K562 (cell line): Measurements from ENCODE around the gene COX10. TPM values are rescaled to one million over a fixed set of nuclear protein-coding genes. Genes with fewer than 3 reads are reported as not detected.
A peak's percentile ranks its signal among the peaks of the same experiment; 100 is the strongest.
"Not testable (repeated sequence)": the region's sequence is repeated elsewhere in the genome, so short reads cannot be mapped to it uniquely, and the experiment has no call there.

ENCODE experiments used
- ATAC-seq: fragments of 200-7000 bp; cut with Tn5 transposase; 3 replicates; pipeline ENCODE4 v1.9.1; 2020; ENCODE audit warnings: moderate library complexity
- BruUV-seq: library from RNA; stranded (reverse); fragments of 400-500 nt; replicated peaks from 2 replicates; lab custom pipeline; 2021; lab: Mats Ljungman, UMichigan
- CTCF ChIA-PET: fragments of 300-600 bp; formaldehyde crosslinking; extraction: SDS; loops from one replicate; lab custom pipeline; 2021; ENCODE audit warnings: low intra/inter-chr PET ratio; lab: Yijun Ruan, JAX
- POLR2A ChIA-PET: fragments of 300-600, 350-650 bp; sonication (Branson Sonifier 250); formaldehyde crosslinking; extraction: SDS; loops from one replicate; lab custom pipeline; 2021; ENCODE audit warnings: antibody characterized with exemption, inconsistent platforms; lab: Yijun Ruan, JAX
- DNase-seq, 4 experiments: peaks; one replicate each; pipeline versions ENCODE4 v3.0.0 to v3.0.0-alpha.2; 2011 to 2018; ENCODE audit warnings: low spot score in 3 of 4, mixed read lengths in 3 of 4; ENCODE audit errors: extremely low read depth in 1 of 4
- FAIRE-seq: peaks from 2 replicates; lab custom pipeline; 2011; peaks lifted over from hg19 to GRCh38; lab: Jason Lieb, UNC
- H2AFZ ChIP-seq: 2 replicates; pipeline ENCODE4 v1.6.0; 2011; ENCODE audit warnings: low read depth, low read length, control low read depth, inconsistent platforms
- H3K27ac ChIP-seq: fragments of 200-600 bp; 3 replicates; pipeline ENCODE4 v1.8.0; 2011; ENCODE audit warnings: low read depth, mild to moderate bottlenecking, control low read depth, inconsistent platforms, low read length, moderate library complexity, mixed read lengths; ENCODE audit errors: extremely low read depth
- H3K27me3 ChIP-seq, 2 experiments: fragments of 300-600 bp in 1 of 2; 2 replicates in 1 of 2; 3 replicates in 1 of 2; pipeline versions ENCODE4 v1.6.0 to v1.8.0; 2011; ENCODE audit warnings: inconsistent platforms in 2 of 2, low read length in 2 of 2, mild to moderate bottlenecking in 1 of 2, mixed read lengths in 1 of 2, moderate library complexity in 1 of 2; ENCODE audit not compliant: control insufficient read depth in 2 of 2, insufficient read depth in 2 of 2
- H3K36me3 ChIP-seq: fragments of 300-600 bp; 3 replicates; pipeline ENCODE4 v1.8.0; 2011; ENCODE audit warnings: mild to moderate bottlenecking, low read length, inconsistent platforms; ENCODE audit not compliant: control insufficient read depth, insufficient read depth
- H3K4me1 ChIP-seq, 2 experiments: fragments of 200-600 bp in 1 of 2; replicated peaks in 1 of 2; 2 replicates in 1 of 2; 3 replicates in 1 of 2; pipeline versions ENCODE4 v1.5.1 to v1.8.0; 2011; ENCODE audit warnings: inconsistent platforms in 2 of 2, low read length in 2 of 2, mild to moderate bottlenecking in 1 of 2, mixed read lengths in 1 of 2, moderate library complexity in 1 of 2; ENCODE audit not compliant: control insufficient read depth in 2 of 2, insufficient read depth in 2 of 2
- H3K4me2 ChIP-seq: 2 replicates; pipeline ENCODE4 v1.6.1; 2011; ENCODE audit warnings: low read length, control low read depth, inconsistent platforms, mixed read lengths; ENCODE audit not compliant: insufficient read depth
- H3K4me3 ChIP-seq: fragments of 200-600 bp; sonication (generic), shearing (Covaris generic); 2 replicates; pipeline ENCODE4 v1.5.1; 2016; ENCODE audit warnings: control low read depth, inconsistent platforms
- H3K79me2 ChIP-seq: fragments of 200-600 bp; 3 replicates; pipeline ENCODE4 v1.8.0; 2011; ENCODE audit warnings: low read length, inconsistent platforms; ENCODE audit not compliant: control insufficient read depth, insufficient read depth
- H3K9ac ChIP-seq, 2 experiments: 2 replicates each; pipeline versions ENCODE4 v1.6.0 to v1.6.1; 2011; ENCODE audit warnings: low read depth in 2 of 2, low read length in 2 of 2, control low read depth in 1 of 2, inconsistent platforms in 1 of 2, mild to moderate bottlenecking in 1 of 2, mixed read lengths in 1 of 2; ENCODE audit not compliant: insufficient read depth in 1 of 2
- H3K9me1 ChIP-seq: one replicate; pipeline ENCODE4 v1.6.0; 2011; ENCODE audit warnings: inconsistent platforms, mild to moderate bottlenecking, low read length, moderate library complexity; ENCODE audit not compliant: control insufficient read depth, insufficient read depth
- H3K9me3 ChIP-seq: replicated peaks from 2 replicates; pipeline ENCODE4 v1.5.1; 2011; ENCODE audit warnings: low read depth, low read length, inconsistent platforms; ENCODE audit not compliant: control insufficient read depth, insufficient read depth
- H4K20me1 ChIP-seq: replicated peaks from 2 replicates; pipeline ENCODE4 v1.6.1; 2011; ENCODE audit warnings: low read length, inconsistent platforms, mixed read lengths; ENCODE audit not compliant: control insufficient read depth, insufficient read depth
- CXXC5 ChIP-seq: fragments of 250-450 bp; sonication (Bioruptor Pico); IDR thresholded peaks from 2 replicates; pipeline ENCODE4 v1.8.0; 2022; ENCODE audit warnings: inconsistent platforms, mild to moderate bottlenecking, moderate library complexity
- DACH1 ChIP-seq: fragments of 450-650 bp; IDR thresholded peaks from 2 replicates; pipeline ENCODE4 v1.6.1; 2018; ENCODE audit not compliant: partially characterized antibody
- DPF2 ChIP-seq: fragments of 450-650 bp; IDR thresholded peaks from 2 replicates; pipeline ENCODE4 v1.6.1; 2016
- GATA2 ChIP-seq: sonication (generic); formaldehyde crosslinking; IDR thresholded peaks from 2 replicates; pipeline ENCODE4 v1.4.0; 2020; ENCODE audit warnings: mild to moderate bottlenecking, missing genetic modification reagents
- HDAC2 ChIP-seq: fragments of 450-650 bp; IDR thresholded peaks from 2 replicates; pipeline ENCODE4 v1.6.1; 2016; ENCODE audit warnings: mild to moderate bottlenecking
- HLTF ChIP-seq: fragments of 450-650 bp; IDR thresholded peaks from 2 replicates; pipeline ENCODE4 v1.6.1; 2016
- TFAP4 ChIP-seq: sonication (generic); formaldehyde crosslinking; IDR thresholded peaks from 2 replicates; pipeline ENCODE4 v1.8.0; 2022; ENCODE audit warnings: missing genetic modification reagents, mild to moderate bottlenecking, moderate library complexity, borderline replicate concordance
- ZEB2 ChIP-seq: fragments of 450-650 bp; IDR thresholded peaks from 2 replicates; pipeline ENCODE4 v1.6.1; 2016
- ZFP30 ChIP-seq: fragments of 250-450 bp; sonication (Bioruptor Pico); IDR thresholded peaks from 2 replicates; pipeline ENCODE4 v1.8.0; 2022; ENCODE audit warnings: moderate library complexity, mild to moderate bottlenecking, inconsistent platforms, borderline replicate concordance
- ZNF311 ChIP-seq: fragments of 250-450 bp; sonication (Bioruptor Pico); IDR thresholded peaks from 2 replicates; pipeline ENCODE4 v1.4.0; 2020; ENCODE audit warnings: mild to moderate bottlenecking, moderate library complexity
- ZNF644 ChIP-seq: fragments of 200-800 bp; sonication (Bioruptor generic); IDR thresholded peaks from 2 replicates; pipeline ENCODE4 v1.6.1; 2016; ENCODE audit warnings: low read depth, missing genetic modification characterization, missing compliant biosample characterization
- WGBS: fragments of 100-300 bp; shearing (Covaris generic); methylation state at CpG from one replicate; pipeline ENCODE4 v1.1.6; 2016; ENCODE audit warnings: low coverage, mixed read lengths; ENCODE audit not compliant: insufficient coverage; ENCODE audit errors: missing lambda C conversion rate; 5-methylcytosine and 5-hydroxymethylcytosine counted together
- in situ Hi-C: fragments of 300-500 bp; cut with MboI; formaldehyde crosslinking; loops from 4 replicates; pipeline ENCODE4 v1.15.0; 2018; ENCODE audit warnings: inconsistent platforms, mixed read lengths
- intact Hi-C: fragments of 100-400 bp; cut with micrococcal nuclease; formaldehyde crosslinking; loops from 2 replicates; pipeline ENCODE4 v1.14.2; 2022
- polyA plus RNA-seq, 8 experiments: library from polyadenylated mRNA; depleted of rRNA in 4 of 8; stranded (reverse) in 5 of 8; unstranded in 3 of 8; fragments of >200 nt; fragmentation: Nextera tagmentation in 2 of 8; fragmentation: Illumina TruSeq in 1 of 8; extraction: Ambion mirVana in 2 of 8; extraction: Trizol in 1 of 8; gene quantifications; 2 replicates each; pipeline versions ENCODE4 v1.2.1 to v1.2.3, GENCODE V29; 2011 to 2014; ENCODE audit warnings: inconsistent platforms in 1 of 8, missing spikeins in 1 of 8
- total RNA-seq, 7 experiments: library from RNA; depleted of rRNA in 6 of 7; stranded (reverse); fragments of >200 nt in 6 of 7; fragmentation: Illumina TruSeq in 2 of 7; extraction: Trizol in 2 of 7; gene quantifications; 2 replicates each; pipeline versions ENCODE4 v1.2.1 to v1.2.3, GENCODE V29; 2011 to 2021; ENCODE audit warnings: low replicate concordance in 1 of 7
- TF ChIP-seq, protein P1 (sequence below): fragments of 250-450 bp; sonication (Bioruptor Pico); IDR thresholded peaks from 2 replicates; pipeline ENCODE4 v1.9.0; 2021; ENCODE audit warnings: mild to moderate bottlenecking

Gene COX10
- total and polyA plus RNA-seq, 9 of the 15 experiments (the other 6 are each of a cell fraction or from before 2014, with no cell fraction given): 10.3 to 26.4 (median 17.8) TPM

DNA sequence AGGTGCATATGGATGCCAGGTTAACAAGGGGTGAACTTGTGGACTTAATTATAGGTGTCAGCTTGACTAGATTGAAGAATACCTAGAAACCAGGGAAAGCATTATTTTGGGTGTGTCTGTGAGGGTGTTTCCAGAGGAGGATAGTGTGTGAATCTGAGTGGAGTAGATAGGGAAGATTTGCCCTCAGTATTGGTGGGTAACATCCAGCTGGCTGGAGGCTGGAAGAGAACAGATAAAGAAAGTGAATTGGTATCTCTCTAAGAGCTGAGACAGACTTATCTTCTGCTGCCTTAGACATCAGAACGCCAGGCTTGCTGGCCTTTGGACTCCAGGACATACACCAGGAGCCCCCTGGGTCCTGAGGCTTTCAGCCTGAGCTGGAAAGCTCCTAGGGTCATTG, 92.1 kb downstream of the COX10 start (continued):
- TF ChIP-seq TFAP4 (peak; percentile 86), ZFP30 (no peak), HLTF (peak; percentile 65; the same call in 1 of the 2 replicates), ZNF311 (peak; percentile 65; the same call in 1 of the 2 replicates), ZNF644 (tag) (0 out of 2 replicates have a peak, but pooled peaks have one; percentile 74), CXXC5 (CRISPR knock-in tag) (peak; percentile 62), DPF2 (peak; percentile 89), DACH1 (peak; percentile 74), ZEB2 (0 out of 2 replicates have a peak, but pooled peaks have one; percentile 19), HDAC2 (peak; percentile 91), GATA2 (peak; percentile 86)

DNA sequence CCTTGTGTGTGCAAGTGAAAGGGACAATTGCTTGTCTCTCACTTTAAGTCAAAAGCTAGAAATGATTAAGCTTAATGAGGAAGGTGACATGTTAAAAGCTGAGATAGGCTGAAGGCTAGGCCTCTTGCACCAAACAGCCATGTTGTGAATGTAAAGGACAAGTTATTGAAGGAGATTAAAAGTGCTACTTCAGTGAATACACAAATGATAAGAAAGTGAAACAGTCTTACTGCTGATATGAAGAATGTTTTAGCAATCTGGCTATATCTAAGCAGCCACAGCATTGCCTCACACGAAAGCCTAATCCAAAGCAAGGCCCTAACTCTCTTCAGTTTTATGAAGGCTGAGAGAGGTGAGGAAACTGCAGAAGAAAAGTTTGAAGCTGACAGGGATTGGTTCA, 96.3 kb downstream of the COX10 start:
- CTCF ChIA-PET: no interaction called here
- Histone ChIP-seq H3K27me3 (no peaks in the 10 kb centered on the region), H3K79me2 (no peaks in the 10 kb centered on the region), H3K9me1 (no peaks in the 10 kb centered on the region), H4K20me1 (peaks cover 7% of the 10 kb centered on the region; the same call in 1 of the 2 replicates), H3K9me3 (no peaks in the 10 kb centered on the region; the same call in 1 of the 2 replicates), H3K4me3 (no peak overlapping the region), H3K4me1 (peaks cover 0 to 4% of the 10 kb centered on the region in 2 experiments; a peak in 3 of 5 replicates), H3K4me2 (no peak overlapping the region), H3K27ac (no peak overlapping the region), H2AFZ (no peak overlapping the region), H3K36me3 (no peaks in the 10 kb centered on the region; the same call in 2 of the 3 replicates), H3K9ac (no peak overlapping the region)
- WGBS: 40% methylated on average over 1 of the region's 1 CpG
- no peak for FAIRE-seq
- POLR2A ChIA-PET: no interaction called here
- in situ Hi-C loops (no loop called here), intact Hi-C loops (no loop called here)
- TF ChIP-seq, protein P1, sequence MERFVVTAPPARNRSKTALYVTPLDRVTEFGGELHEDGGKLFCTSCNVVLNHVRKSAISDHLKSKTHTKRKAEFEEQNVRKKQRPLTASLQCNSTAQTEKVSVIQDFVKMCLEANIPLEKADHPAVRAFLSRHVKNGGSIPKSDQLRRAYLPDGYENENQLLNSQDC (CRISPR knock-in tag): no peak
- ATAC-seq: no peak
- DNase-seq: no peak
- no TSS peak for BruUV-seq

DNA sequence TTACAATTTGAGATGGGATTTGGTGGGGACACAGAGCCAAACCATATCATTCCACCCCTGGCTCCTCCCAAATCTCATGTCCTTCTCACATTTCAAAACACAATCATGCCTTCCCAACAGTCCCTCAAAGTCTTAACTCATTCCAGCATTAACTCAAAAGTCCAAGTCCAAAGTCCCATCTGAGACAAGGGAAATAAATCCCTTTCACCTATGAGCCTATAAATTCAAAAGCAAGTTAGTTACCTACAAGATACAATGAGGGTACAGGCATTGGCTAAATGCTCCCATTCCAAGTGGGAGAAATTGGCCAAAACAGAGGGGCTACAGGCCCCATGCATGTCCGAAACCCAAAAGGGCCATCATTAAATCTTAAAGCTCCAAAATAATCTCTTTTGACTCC, 98.5 kb downstream of the COX10 start:
- FAIRE-seq, BruUV-seq, H3K4me1 ChIP-seq, H2AFZ ChIP-seq, H3K79me2 ChIP-seq, ATAC-seq, H3K4me3 ChIP-seq, H3K27ac ChIP-seq, H3K9me1 ChIP-seq, H3K9ac ChIP-seq, DNase-seq, in situ Hi-C loops, H3K9me3 ChIP-seq, H3K27me3 ChIP-seq, H4K20me1 ChIP-seq, POLR2A ChIA-PET, intact Hi-C loops, CTCF ChIA-PET, H3K4me2 ChIP-seq, H3K36me3 ChIP-seq: not testable (repeated sequence)
- WGBS: 100% methylated on average over 1 of the region's 1 CpG
